ENCODE data around the gene NAA80.

DNA sequence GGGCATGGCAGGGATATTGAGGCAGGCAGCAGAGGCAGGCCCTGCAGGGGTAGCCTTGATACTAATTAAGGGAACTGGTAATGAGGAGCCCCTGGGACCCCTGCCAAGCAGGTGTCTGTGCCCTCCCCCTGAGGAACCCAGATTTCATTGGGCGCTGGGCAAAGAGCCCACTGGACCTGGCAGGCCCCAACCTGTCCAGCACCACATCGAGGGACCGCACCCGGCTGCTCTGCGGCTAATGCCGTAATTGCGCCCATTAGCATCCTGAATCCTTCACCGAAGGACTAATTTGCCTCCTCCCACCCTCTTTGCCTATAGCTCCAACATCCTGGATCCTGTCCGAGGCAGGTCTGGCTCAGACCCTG, 44.0 kb downstream of the NAA80 start:
- TF ChIP-seq, protein P1, sequence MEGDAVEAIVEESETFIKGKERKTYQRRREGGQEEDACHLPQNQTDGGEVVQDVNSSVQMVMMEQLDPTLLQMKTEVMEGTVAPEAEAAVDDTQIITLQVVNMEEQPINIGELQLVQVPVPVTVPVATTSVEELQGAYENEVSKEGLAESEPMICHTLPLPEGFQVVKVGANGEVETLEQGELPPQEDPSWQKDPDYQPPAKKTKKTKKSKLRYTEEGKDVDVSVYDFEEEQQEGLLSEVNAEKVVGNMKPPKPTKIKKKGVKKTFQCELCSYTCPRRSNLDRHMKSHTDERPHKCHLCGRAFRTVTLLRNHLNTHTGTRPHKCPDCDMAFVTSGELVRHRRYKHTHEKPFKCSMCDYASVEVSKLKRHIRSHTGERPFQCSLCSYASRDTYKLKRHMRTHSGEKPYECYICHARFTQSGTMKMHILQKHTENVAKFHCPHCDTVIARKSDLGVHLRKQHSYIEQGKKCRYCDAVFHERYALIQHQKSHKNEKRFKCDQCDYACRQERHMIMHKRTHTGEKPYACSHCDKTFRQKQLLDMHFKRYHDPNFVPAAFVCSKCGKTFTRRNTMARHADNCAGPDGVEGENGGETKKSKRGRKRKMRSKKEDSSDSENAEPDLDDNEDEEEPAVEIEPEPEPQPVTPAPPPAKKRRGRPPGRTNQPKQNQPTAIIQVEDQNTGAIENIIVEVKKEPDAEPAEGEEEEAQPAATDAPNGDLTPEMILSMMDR (IDR thresholded peaks at IDR 0.05; ENCODE audit: low read depth, low read length): no peak
- TF ChIP-seq EZH2phosphoT487 (IDR thresholded peaks at IDR 0.05; ENCODE audit: low read depth): no peak

All from OCI-LY3 (cell line).